Ovary (tissue), 9 donors: ENCODE data around the gene LARP4. TPM values are rescaled to one million over a fixed set of nuclear protein-coding genes. Genes with fewer than 3 reads are reported as not detected.
A peak's percentile ranks its signal among the peaks of the same experiment; 100 is the strongest.

ENCODE experiments used
- DNase-seq, 5 donors: peaks; one replicate each; pipeline ENCODE4 v3.0.0-alpha.2; 2019 to 2020
- H3K27ac ChIP-seq, 2 donors: fragments of 200-600 bp; one replicate each; pipeline versions ENCODE4 v1.5.1 to v1.8.0; 2019 to 2022
- H3K27me3 ChIP-seq: fragments of 200-600 bp; one replicate; pipeline ENCODE4 v1.8.0; 2022
- H3K36me3 ChIP-seq: fragments of 200-600 bp; sonication (generic); one replicate; pipeline ENCODE4 v1.5.1; 2019
- H3K4me1 ChIP-seq: one replicate; pipeline ENCODE4 v1.8.1; 2013; ENCODE audit warnings: mild to moderate bottlenecking, moderate library complexity; ENCODE audit not compliant: insufficient read depth
- H3K4me3 ChIP-seq: fragments of 200-600 bp; sonication (generic); one replicate; pipeline ENCODE4 v1.5.1; 2017
- H3K9me3 ChIP-seq, 2 donors: fragments of 200-600 bp in 1 of 2; sonication (generic) in 1 of 2; one replicate each; pipeline versions ENCODE4 v1.5.1 to v1.8.1; 2013 to 2019; ENCODE audit warnings: mild to moderate bottlenecking in 1 of 2, moderate library complexity in 1 of 2
- CTCF ChIP-seq, 3 donors: fragments of 450-650 bp in 2 of 3; fragments of 200-600 bp in 1 of 3; IDR thresholded peaks; one replicate each; pipeline versions ENCODE4 v1.5.1 to v1.8.0; 2016 to 2022; ENCODE audit warnings: antibody characterized with exemption in 3 of 3, mild to moderate bottlenecking in 1 of 3
- EP300 ChIP-seq: sonication (generic); formaldehyde crosslinking; IDR thresholded peaks from one replicate; pipeline ENCODE4 v1.6.1; 2017; ENCODE audit warnings: antibody characterized with exemption
- POLR2A ChIP-seq: fragments of 450-650 bp; IDR thresholded peaks from one replicate; pipeline ENCODE4 v1.6.1; 2017; ENCODE audit warnings: antibody characterized with exemption, mild to moderate bottlenecking, moderate library complexity
- WGBS, 3 donors: extraction: QIAGEN DNeasy Blood & Tissue Kit in 1 of 3; methylation state at CpG; one replicate each; pipeline versions ENCODE4 v1.1.5 to v1.1.7; 2013 to 2017; 5-methylcytosine and 5-hydroxymethylcytosine counted together
- intact Hi-C, 4 donors: fragments of 100-400 bp; cut with DNase I; formaldehyde crosslinking; loops; one replicate each; pipeline versions ENCODE4 v1.11.0 to v1.15.1; 2022 to 2023
- polyA plus RNA-seq, 2 donors: library from polyadenylated mRNA; stranded (reverse); fragments of 200-250 nt in 1 of 2; fragments of 350-450 nt in 1 of 2; fragmentation: Illumina TruSeq in 1 of 2; extraction: RNeasy Lipid Tissue Mini Kit (QIAGEN cat#74804) in 1 of 2; gene quantifications; one replicate each; pipeline ENCODE4 v1.2.3, GENCODE V29; 2013 to 2014
- total RNA-seq, 7 donors: library from RNA; depleted of rRNA in 2 of 7; stranded (reverse); fragments of >200 nt in 2 of 7; fragmentation: NEBNext Ultra II Directional in 3 of 7; extraction: Animal tissue kit (Norgen Biotek cat#: 25700) in 3 of 7; gene quantifications; one replicate each; pipeline versions ENCODE4 v1.1.0 to v1.2.4, GENCODE V29; 2016 to 2023
- donor health status: DM: no; HTN: no; CAD: no; lungs with moderate emphysema.
- donor health status: DM: no; HTN: no; CAD: no.
- donor health status: Bipolar disorder and iron deficiency.
- donor health status: DM: yes; HTN: yes; CAD: no.
- donor health status: DM: no; HTN: no; CAD: no.
- donor health status: DM: yes; HTN: yes; CAD: no.

LARP4 gene
- total and polyA plus RNA-seq, 9 donors = 7.8 to 66.7 (median 46.6) TPM

DNA sequence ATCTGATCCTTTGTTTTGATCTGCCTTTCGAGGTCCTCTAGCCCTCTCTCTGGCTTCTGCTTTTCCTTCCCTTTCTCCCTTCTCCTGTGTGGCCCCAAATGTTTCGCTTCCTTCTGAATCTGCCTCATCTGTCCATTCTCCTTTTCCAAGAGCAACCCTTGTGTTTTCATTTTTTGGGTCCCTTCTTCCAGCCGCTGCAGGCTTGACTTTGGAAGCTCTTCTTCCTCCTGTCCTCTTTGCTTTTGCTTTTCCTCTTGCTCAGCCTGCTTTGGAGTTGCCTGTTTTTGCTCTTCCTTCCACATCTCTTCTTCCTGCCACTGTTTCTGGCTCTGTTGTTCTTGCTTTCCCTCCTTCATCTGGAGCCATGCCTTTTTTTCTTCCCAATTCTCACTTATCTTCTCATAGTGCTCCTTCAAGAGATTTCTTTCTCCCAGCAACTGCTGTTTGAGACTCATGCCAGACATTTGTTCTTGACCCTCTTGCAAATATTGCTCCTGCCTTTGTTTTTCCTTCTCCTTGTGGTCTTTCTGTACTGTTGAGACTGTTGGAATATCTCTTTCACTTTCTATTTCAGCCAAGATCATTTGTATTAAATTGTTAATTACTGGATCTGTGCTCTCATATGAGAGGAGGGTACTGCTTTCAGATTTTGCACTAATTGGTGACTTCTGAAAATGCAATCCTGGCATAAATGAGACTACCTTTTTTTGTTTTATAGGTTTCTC is 46.7 kb upstream of the LARP4 start:
- H3K27me3 ChIP-seq = no peaks in the 10 kb centered on the region
- TF ChIP-seq EP300 (no peak), POLR2A (no peak), CTCF (IDR thresholded peaks at IDR 0.05) (no peak)
- peak overlapping the region in 1 of 2 donors; percentile 51 for H3K27ac ChIP-seq
- 70 to 81% (median 70%) methylated on average over 3 of the region's 3 CpGs for WGBS, 3 donors
- peaks cover 5% of the 10 kb centered on the region for H3K4me1 ChIP-seq
- no peak overlapping the region for H3K4me3 ChIP-seq
- no peak for DNase-seq
- H3K9me3 ChIP-seq = no peaks in the 10 kb centered on the region
- H3K36me3 ChIP-seq = no peaks in the 10 kb centered on the region
- intact Hi-C loops = no loop called here

DNA sequence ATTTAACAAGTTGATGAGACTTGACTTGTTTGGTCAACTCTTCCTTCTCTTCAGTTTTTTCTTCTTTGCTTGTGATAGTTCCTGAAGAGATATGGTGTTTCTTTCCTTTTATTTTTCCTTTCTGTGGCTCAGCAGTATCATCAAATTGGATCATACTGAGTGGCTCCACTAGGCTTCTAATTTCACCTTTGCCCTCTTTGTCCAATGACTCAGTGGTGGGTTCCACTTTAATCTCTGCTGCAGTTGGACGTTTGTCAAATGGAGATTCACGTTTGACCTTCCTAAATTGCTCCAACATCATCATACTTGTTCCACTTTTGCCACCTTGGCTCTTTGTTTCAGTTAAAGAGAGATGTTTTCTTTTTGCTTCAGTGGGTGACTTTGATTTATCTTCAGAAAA is 45.8 kb upstream of the LARP4 start:
- Histone ChIP-seq H3K4me3 (no peak overlapping the region), H3K9me3 (no peaks in the 10 kb centered on the region), H3K36me3 (no peaks in the 10 kb centered on the region), H3K27ac (no peak overlapping the region), H3K4me1 (peaks cover 5% of the 10 kb centered on the region), H3K27me3 (no peaks in the 10 kb centered on the region)
- 54 to 71% (median 64%) methylated on average over 2 of the region's 2 CpGs for WGBS, 3 donors
- intact Hi-C loops = no loop called here
- no peak for DNase-seq
- TF ChIP-seq CTCF (IDR thresholded peaks at IDR 0.05) = no peak
- TF ChIP-seq EP300 = no peak
- no peak for TF ChIP-seq POLR2A

DNA sequence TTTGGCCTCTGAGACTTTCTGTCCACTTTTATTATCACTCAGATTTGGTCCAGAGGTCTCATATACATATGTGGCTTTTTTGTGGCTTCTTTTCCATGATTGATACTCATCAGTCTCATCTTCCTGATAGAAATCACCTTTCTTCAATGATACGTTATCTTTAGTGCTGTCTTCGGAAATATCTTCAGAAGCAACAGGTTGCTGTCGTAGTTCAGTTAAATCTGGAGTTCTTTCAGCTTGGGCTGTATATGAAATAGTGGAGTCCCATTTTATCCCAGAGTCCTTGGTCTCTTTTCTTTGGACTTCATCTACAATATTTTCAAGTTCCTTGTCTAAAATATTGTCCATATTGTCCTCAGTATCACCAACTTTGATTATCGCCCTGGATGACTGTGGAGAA is 45.3 kb upstream of the LARP4 start:
- H3K4me1 ChIP-seq = peaks cover 5% of the 10 kb centered on the region
- intact Hi-C loops = no loop called here
- TF ChIP-seq CTCF (IDR thresholded peaks at IDR 0.05) (no peak), POLR2A (no peak), EP300 (no peak)
- H3K27me3 ChIP-seq = no peaks in the 10 kb centered on the region
- H3K36me3 ChIP-seq = no peaks in the 10 kb centered on the region
- DNase-seq = no peak
- no peak overlapping the region for H3K4me3 ChIP-seq
- no peak overlapping the region for H3K27ac ChIP-seq
- WGBS, 3 donors = 96 to 98% (median 96%) methylated on average over 4 of the region's 4 CpGs
- H3K9me3 ChIP-seq = no peaks in the 10 kb centered on the region

DNA sequence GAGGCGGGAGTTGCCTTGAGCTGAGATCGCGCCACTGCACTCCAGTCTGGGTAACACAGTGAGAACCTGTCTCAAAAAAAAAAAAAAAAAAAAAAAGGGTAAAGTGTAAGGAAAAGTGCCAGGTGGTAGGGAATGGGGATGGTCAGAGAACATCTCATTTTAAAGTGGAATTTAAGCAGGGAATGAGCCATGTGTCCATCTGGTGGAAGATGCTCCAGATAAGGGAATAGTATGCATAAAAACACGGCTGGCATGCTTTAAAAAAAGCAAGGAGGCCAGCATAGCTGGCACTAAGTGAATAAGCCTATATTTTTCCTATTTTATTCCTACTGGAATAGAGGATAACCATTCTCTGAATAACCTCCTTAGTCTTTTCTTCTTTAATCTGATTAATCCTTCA is 38.0 kb upstream of the LARP4 start:
- DNase-seq = no peak
- H3K36me3 ChIP-seq = no peaks in the 10 kb centered on the region
- no peak overlapping the region for H3K27ac ChIP-seq
- no peak overlapping the region for H3K4me3 ChIP-seq
- intact Hi-C loops = no loop called here
- 90 to 94% (median 92%) methylated on average over 4 of the region's 4 CpGs for whole genome bisulfite sequencing, 3 donors
- H3K27me3 ChIP-seq = no peaks in the 10 kb centered on the region
- TF ChIP-seq CTCF (IDR thresholded peaks at IDR 0.05) (no peak), EP300 (no peak), POLR2A (no peak)
- H3K9me3 ChIP-seq = no peaks in the 10 kb centered on the region
- H3K4me1 ChIP-seq = no peaks in the 10 kb centered on the region
